GM19467 (cell line): ENCODE measurements around the gene DNAAF9.

Experiments
- ATAC-seq: cut with Tn5 transposase; IDR thresholded peaks from one replicate; pipeline ENCODE4 v1.9.1; 2021; ENCODE audit warnings: mild to moderate bottlenecking, moderate library complexity; ENCODE audit not compliant: unreplicated experiment

Gene DNAAF9

GRCh38 chr20:3378138-3378537, 29.3 kb downstream of the DNAAF9 start:
- ATAC-seq, result no peak

- ATAC-seq, result no peak
Observed at GRCh38 chr20:3377644-3378043, 29.8 kb downstream of the DNAAF9 start.

- no peak for ATAC-seq
Observed at GRCh38 chr20:3374296-3374695, 33.2 kb downstream of the DNAAF9 start.

- no peak for ATAC-seq
Observed at GRCh38 chr20:3371754-3372153, 35.7 kb downstream of the DNAAF9 start.

- ATAC-seq, result no peak
Observed at GRCh38 chr20:3367089-3367488, 40.4 kb downstream of the DNAAF9 start.

GRCh38 chr20:3364323-3365013, 43.0 kb downstream of the DNAAF9 start:
- no peak for ATAC-seq

- no peak for ATAC-seq
Observed at GRCh38 chr20:3360752-3361151, 46.7 kb downstream of the DNAAF9 start.

- ATAC-seq, result no peak
Observed at GRCh38 chr20:3358676-3359340, 48.7 kb downstream of the DNAAF9 start.
